GM23338 (cell line): Measurements from ENCODE around the gene ANO10. TPM values are rescaled to one million over a fixed set of nuclear protein-coding genes. Genes with fewer than 3 reads are reported as not detected.

Experiments
- ATAC-seq: fragments of 200-7000 bp; cut with Tn5 transposase; 3 replicates; pipeline ENCODE4 v1.9.1; 2020
- DNase-seq: peaks from one replicate; pipeline ENCODE4 v3.0.0-alpha.2; 2015; ENCODE audit warnings: low spot score
- H2AFZ ChIP-seq: fragments of 200-600 bp; sonication (generic); 2 replicates; pipeline ENCODE4 v1.8.0; 2016; ENCODE audit warnings: antibody characterized with exemption, mild to moderate bottlenecking, moderate library complexity
- H3F3A ChIP-seq: fragments of 200-600 bp; sonication (generic); replicated peaks from 2 replicates; pipeline ENCODE4 v1.8.0; 2017; ENCODE audit warnings: antibody characterized with exemption, mixed run types, low read depth
- H3K27ac ChIP-seq: fragments of 200-600 bp; sonication (generic); 2 replicates; pipeline ENCODE4 v1.6.1; 2016; ENCODE audit warnings: low read depth
- H3K27me3 ChIP-seq: fragments of 200-600 bp; sonication (generic); 2 replicates; pipeline ENCODE4 v1.8.0; 2016; ENCODE audit warnings: mild to moderate bottlenecking, mixed run types, moderate library complexity; ENCODE audit not compliant: insufficient read depth
- H3K36me3 ChIP-seq: fragments of 200-600 bp; sonication (generic); 2 replicates; pipeline ENCODE4 v1.8.0; 2016; ENCODE audit warnings: mild to moderate bottlenecking; ENCODE audit not compliant: insufficient read depth
- H3K4me1 ChIP-seq: fragments of 200-600 bp; sonication (generic); 2 replicates; pipeline ENCODE4 v1.8.0; 2016; ENCODE audit warnings: mild to moderate bottlenecking, moderate library complexity; ENCODE audit not compliant: insufficient read depth
- H3K4me2 ChIP-seq: fragments of 200-600 bp; sonication (generic); 2 replicates; pipeline ENCODE4 v1.7.1; 2017; ENCODE audit warnings: mixed run types
- H3K4me3 ChIP-seq: fragments of 200-600 bp; sonication (generic); 2 replicates; pipeline ENCODE4 v1.6.1; 2016; ENCODE audit warnings: mixed run types
- H3K79me2 ChIP-seq: fragments of 200-600 bp; sonication (generic); replicated peaks from 2 replicates; pipeline ENCODE4 v1.8.0; 2017; ENCODE audit warnings: mild to moderate bottlenecking; ENCODE audit not compliant: insufficient read depth
- H3K9me2 ChIP-seq: fragments of 200-600 bp; sonication (generic); 2 replicates; pipeline ENCODE4 v1.8.0; 2017; ENCODE audit not compliant: insufficient read depth
- H4K20me1 ChIP-seq: fragments of 200-600 bp; sonication (generic); replicated peaks from 2 replicates; pipeline ENCODE4 v1.8.0; 2017; ENCODE audit warnings: mild to moderate bottlenecking; ENCODE audit not compliant: insufficient read depth
- H3K27ac Mint-ChIP-seq: 2 replicates; pipeline ENCODE4 v1.8.0; 2020; ENCODE audit warnings: inconsistent platforms, mild to moderate bottlenecking, moderate library complexity, mixed read lengths
- H3K27me3 Mint-ChIP-seq: 3 replicates; pipeline ENCODE4 v1.8.0; 2022; ENCODE audit warnings: low read depth, mild to moderate bottlenecking, moderate library complexity, mixed read lengths, inconsistent platforms; ENCODE audit not compliant: insufficient read depth, poor library complexity
- H3K36me3 Mint-ChIP-seq: 3 replicates; pipeline ENCODE4 v1.8.0; 2021; ENCODE audit warnings: low read depth, mild to moderate bottlenecking, inconsistent platforms, moderate library complexity, mixed read lengths
- H3K4me1 Mint-ChIP-seq: 3 replicates; pipeline ENCODE4 v1.8.0; 2020; ENCODE audit warnings: mild to moderate bottlenecking, inconsistent platforms, mixed read lengths
- H3K4me3 Mint-ChIP-seq: 3 replicates; pipeline ENCODE4 v1.8.0; 2021; ENCODE audit warnings: moderate library complexity, mild to moderate bottlenecking, inconsistent platforms, mixed read lengths
- H3K9me3 Mint-ChIP-seq: 3 replicates; pipeline ENCODE4 v1.8.0; 2020; ENCODE audit warnings: moderate library complexity, mild to moderate bottlenecking, inconsistent platforms, mixed read lengths
- CREB1 ChIP-seq: fragments of 250-450 bp; sonication (Bioruptor Pico); IDR thresholded peaks from 2 replicates; pipeline ENCODE4 v1.5.0; 2020; ENCODE audit warnings: low read depth, mild to moderate bottlenecking, moderate library complexity
- EZH2 ChIP-seq: fragments of 200-600 bp; sonication (generic); IDR thresholded peaks from one replicate; pipeline ENCODE4 v1.8.0; 2017; ENCODE audit warnings: antibody characterized with exemption, mild to moderate bottlenecking, low read depth; ENCODE audit not compliant: unreplicated experiment
- EZH2phosphoT487 ChIP-seq: fragments of 200-600 bp; sonication (generic); IDR thresholded peaks from one replicate; pipeline ENCODE4 v1.8.1; 2018; ENCODE audit warnings: antibody characterized with exemption; ENCODE audit not compliant: unreplicated experiment
- JUNB ChIP-seq: IDR thresholded peaks from one replicate; pipeline ENCODE4 v1.6.1; 2016; ENCODE audit warnings: antibody characterized with exemption; ENCODE audit not compliant: unreplicated experiment
- NANOG ChIP-seq: IDR thresholded peaks from 2 replicates; pipeline ENCODE4 v1.6.1; 2016; ENCODE audit warnings: antibody characterized with exemption, borderline replicate concordance
- POLR2AphosphoS5 ChIP-seq: IDR thresholded peaks from 2 replicates; pipeline ENCODE4 v1.6.1; 2016; ENCODE audit warnings: antibody characterized with exemption, low read depth
- STAT1 ChIP-seq: IDR thresholded peaks from one replicate; pipeline ENCODE4 v1.6.1; 2016; ENCODE audit warnings: antibody characterized with exemption; ENCODE audit not compliant: unreplicated experiment
- ZNF114 ChIP-seq: fragments of 250-450 bp; sonication (Bioruptor Pico); IDR thresholded peaks from 2 replicates; pipeline ENCODE4 v1.5.0; 2020; ENCODE audit warnings: mild to moderate bottlenecking, moderate library complexity
- ZNF331 ChIP-seq: fragments of 250-450 bp; sonication (Bioruptor Pico); IDR thresholded peaks from 2 replicates; pipeline ENCODE4 v1.5.0; 2020; ENCODE audit warnings: low read depth, mild to moderate bottlenecking, moderate library complexity
- ZNF462 ChIP-seq: fragments of 250-450 bp; sonication (Bioruptor Pico); IDR thresholded peaks from 2 replicates; pipeline ENCODE4 v1.5.0; 2020; ENCODE audit warnings: mild to moderate bottlenecking, moderate library complexity
- polyA plus RNA-seq: library from polyadenylated mRNA; unstranded; fragments of >200 nt; fragmentation: Nextera tagmentation; extraction: Ambion mirVana; gene quantifications from 2 replicates; pipeline ENCODE4 v1.2.1, GENCODE V29; 2016
- total RNA-seq: library from RNA; depleted of rRNA; stranded (reverse); fragments of >200 nt; shearing (Covaris generic); gene quantifications from 2 replicates; pipeline ENCODE4 v1.2.3, GENCODE V29; 2014
- TF ChIP-seq, protein P1 (sequence below): IDR thresholded peaks from 2 replicates; pipeline ENCODE4 v1.6.1; 2016; ENCODE audit warnings: antibody characterized with exemption
- TF ChIP-seq, protein P2 (sequence below), 2 experiments: fragments of 200-600 bp in 1 of 2; sonication (generic) in 1 of 2; conservative IDR thresholded peaks; 2 replicates each; pipeline versions ENCODE4 v1.5.1 to v1.6.1; 2016 to 2017; ENCODE audit warnings: antibody characterized with exemption in 2 of 2, low read depth in 2 of 2, mild to moderate bottlenecking in 2 of 2, moderate library complexity in 1 of 2

ANO10 gene
- total and polyA plus RNA-seq, 2 experiments from 2014 or later, result 29.2 to 48.1 TPM

DNA sequence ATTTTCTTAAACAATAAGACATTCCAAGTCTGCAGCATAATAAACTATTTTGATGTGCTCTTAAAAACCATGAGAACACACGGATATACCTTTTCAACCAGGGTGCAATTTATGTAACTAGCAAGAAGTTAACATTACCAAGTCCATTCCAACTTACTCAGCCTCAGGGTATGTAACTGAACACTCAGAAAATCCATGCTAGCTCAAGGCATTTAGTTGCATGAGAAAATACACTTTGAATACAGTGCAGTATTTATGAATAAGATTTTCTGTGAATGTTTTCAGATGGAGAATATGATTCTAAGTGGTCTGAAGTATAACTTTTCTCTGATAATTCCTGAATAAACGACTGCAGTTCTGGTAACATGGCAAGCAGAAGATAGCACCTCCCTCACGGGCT lies 211.2 kb downstream of the ANO10 start:
- H3K4me3 ChIP-seq, result no peak overlapping the region
- no peaks in the 10 kb centered on the region for H3F3A ChIP-seq
- DNase-seq (no peak), ATAC-seq (no peak)
- H3K27ac ChIP-seq, result no peak overlapping the region
- H3K27ac Mint-ChIP-seq, result no peak overlapping the region
- no peak overlapping the region for H3K4me2 ChIP-seq
- no peaks in the 10 kb centered on the region for H3K9me2 ChIP-seq
- H3K9me3 Mint-ChIP-seq, result no peaks in the 10 kb centered on the region
- H3K4me1 Mint-ChIP-seq, result no peaks in the 10 kb centered on the region; the same call in 2 of the 3 replicates
- TF ChIP-seq, protein P1, sequence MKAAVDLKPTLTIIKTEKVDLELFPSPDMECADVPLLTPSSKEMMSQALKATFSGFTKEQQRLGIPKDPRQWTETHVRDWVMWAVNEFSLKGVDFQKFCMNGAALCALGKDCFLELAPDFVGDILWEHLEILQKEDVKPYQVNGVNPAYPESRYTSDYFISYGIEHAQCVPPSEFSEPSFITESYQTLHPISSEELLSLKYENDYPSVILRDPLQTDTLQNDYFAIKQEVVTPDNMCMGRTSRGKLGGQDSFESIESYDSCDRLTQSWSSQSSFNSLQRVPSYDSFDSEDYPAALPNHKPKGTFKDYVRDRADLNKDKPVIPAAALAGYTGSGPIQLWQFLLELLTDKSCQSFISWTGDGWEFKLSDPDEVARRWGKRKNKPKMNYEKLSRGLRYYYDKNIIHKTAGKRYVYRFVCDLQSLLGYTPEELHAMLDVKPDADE, result no peak
- TF ChIP-seq STAT1, result no peak
- TF ChIP-seq, protein P2, sequence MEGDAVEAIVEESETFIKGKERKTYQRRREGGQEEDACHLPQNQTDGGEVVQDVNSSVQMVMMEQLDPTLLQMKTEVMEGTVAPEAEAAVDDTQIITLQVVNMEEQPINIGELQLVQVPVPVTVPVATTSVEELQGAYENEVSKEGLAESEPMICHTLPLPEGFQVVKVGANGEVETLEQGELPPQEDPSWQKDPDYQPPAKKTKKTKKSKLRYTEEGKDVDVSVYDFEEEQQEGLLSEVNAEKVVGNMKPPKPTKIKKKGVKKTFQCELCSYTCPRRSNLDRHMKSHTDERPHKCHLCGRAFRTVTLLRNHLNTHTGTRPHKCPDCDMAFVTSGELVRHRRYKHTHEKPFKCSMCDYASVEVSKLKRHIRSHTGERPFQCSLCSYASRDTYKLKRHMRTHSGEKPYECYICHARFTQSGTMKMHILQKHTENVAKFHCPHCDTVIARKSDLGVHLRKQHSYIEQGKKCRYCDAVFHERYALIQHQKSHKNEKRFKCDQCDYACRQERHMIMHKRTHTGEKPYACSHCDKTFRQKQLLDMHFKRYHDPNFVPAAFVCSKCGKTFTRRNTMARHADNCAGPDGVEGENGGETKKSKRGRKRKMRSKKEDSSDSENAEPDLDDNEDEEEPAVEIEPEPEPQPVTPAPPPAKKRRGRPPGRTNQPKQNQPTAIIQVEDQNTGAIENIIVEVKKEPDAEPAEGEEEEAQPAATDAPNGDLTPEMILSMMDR (conservative IDR thresholded peaks at IDR 0.05; ENCODE audit: low read depth in 2 of 2), result no peak
- TF ChIP-seq EZH2phosphoT487, result no peak
- no peak for TF ChIP-seq JUNB
- TF ChIP-seq CREB1, result no peak
- no peak for TF ChIP-seq ZNF114 (CRISPR knock-in tag)
- TF ChIP-seq POLR2AphosphoS5, result no peak
- TF ChIP-seq ZNF462 (CRISPR knock-in tag), result no peak
- TF ChIP-seq EZH2, result no peak
- TF ChIP-seq NANOG, result no peak
- no peak for TF ChIP-seq ZNF331 (CRISPR knock-in tag)
- H4K20me1 ChIP-seq, result no peaks in the 10 kb centered on the region
- no peak overlapping the region for H2AFZ ChIP-seq
- no peak overlapping the region for H3K4me3 Mint-ChIP-seq
- no peaks in the 10 kb centered on the region for H3K4me1 ChIP-seq
- no peaks in the 10 kb centered on the region for H3K36me3 ChIP-seq
- no peaks in the 10 kb centered on the region for H3K79me2 ChIP-seq
- H3K27me3 ChIP-seq, result no peaks in the 10 kb centered on the region
- H3K27me3 Mint-ChIP-seq, result peaks cover 6% of the 10 kb centered on the region
- H3K36me3 Mint-ChIP-seq, result no peaks in the 10 kb centered on the region; the same call in 2 of the 3 replicates
